GM21515 (cell line): Measurements from ENCODE around the gene HIPK2.

Source experiments
- ATAC-seq: cut with Tn5 transposase; IDR thresholded peaks from one replicate; pipeline ENCODE4 v1.9.1; 2021; ENCODE audit not compliant: unreplicated experiment

The HIPK2 gene

DNA sequence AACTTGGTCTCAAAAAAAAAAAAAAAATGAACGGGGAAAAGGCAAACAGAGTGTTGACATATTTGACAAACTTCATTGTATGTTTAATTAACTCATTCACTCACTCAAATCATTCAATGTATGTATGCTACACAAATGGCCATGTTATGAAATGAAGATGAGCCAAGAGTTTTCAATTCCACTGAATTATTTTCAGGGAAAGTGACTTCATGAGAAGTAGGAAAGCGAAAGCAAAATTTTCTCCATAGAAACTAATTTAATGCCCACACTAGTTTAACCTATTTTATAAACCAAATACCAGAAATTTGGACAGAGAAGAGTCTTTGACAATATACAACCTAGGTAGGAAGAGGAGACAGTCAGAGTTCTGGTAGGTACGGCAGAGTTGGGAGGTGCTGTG, 119.5 kb downstream of the HIPK2 start:
- ATAC-seq: no peak

DNA sequence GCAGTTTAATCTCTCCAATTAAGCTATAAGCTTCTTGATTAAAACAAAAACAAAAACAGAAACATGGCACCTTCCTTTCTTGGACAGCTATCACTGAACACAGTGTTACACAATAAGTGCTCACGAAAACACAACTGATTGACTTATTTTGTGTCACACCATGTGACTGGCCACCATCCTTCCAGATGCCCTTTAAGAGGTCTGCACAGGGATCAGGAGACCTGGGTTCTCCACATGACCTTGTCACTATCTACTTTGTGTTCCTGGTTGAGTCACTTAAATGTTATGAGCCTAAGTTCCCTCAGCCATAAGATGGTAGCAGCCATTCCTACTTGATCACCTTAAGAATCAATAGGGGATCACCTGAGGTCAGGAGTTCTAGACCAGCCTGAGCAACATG, 120.1 kb downstream of the HIPK2 start:
- ATAC-seq: no peak

DNA sequence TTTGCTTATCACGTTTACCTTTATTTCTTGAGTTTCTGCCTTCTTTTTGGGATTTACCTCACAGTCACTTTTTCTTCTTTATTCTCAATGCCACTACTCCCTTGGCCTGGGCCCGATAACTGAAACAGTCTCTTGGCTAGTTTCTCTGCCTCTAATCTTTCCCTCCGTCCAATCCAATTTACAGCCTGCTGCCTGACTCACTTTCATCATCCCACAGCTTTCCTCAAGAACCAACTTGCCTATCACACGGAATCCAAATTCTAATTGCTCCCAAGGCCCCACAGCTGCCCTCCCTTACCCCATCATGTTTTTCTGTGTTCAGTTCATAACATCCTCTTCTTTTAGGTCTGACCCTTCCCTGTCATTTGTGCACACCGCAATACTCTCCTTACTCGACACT, 121.4 kb downstream of the HIPK2 start:
- no peak for ATAC-seq

DNA sequence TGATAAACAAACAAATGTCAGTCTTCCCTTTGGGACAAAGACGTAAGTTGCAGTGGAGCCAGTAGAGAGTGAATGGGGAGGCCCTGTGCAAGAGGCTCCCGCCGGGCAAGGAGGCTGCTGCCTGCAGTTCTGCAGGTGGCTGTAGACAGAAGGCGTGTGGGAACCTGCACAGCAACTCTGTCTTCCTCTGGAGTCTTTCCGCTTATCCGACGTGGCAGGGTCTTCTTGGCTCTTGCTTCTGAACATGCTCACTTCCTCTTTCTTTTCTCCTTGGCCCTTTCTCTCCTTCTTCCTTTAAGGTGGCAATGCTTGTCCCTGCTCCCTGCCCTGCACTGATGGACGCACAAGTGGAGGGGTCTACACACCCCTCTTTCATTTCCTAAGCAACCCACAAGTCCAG, 122.5 kb downstream of the HIPK2 start:
- ATAC-seq: no peak

DNA sequence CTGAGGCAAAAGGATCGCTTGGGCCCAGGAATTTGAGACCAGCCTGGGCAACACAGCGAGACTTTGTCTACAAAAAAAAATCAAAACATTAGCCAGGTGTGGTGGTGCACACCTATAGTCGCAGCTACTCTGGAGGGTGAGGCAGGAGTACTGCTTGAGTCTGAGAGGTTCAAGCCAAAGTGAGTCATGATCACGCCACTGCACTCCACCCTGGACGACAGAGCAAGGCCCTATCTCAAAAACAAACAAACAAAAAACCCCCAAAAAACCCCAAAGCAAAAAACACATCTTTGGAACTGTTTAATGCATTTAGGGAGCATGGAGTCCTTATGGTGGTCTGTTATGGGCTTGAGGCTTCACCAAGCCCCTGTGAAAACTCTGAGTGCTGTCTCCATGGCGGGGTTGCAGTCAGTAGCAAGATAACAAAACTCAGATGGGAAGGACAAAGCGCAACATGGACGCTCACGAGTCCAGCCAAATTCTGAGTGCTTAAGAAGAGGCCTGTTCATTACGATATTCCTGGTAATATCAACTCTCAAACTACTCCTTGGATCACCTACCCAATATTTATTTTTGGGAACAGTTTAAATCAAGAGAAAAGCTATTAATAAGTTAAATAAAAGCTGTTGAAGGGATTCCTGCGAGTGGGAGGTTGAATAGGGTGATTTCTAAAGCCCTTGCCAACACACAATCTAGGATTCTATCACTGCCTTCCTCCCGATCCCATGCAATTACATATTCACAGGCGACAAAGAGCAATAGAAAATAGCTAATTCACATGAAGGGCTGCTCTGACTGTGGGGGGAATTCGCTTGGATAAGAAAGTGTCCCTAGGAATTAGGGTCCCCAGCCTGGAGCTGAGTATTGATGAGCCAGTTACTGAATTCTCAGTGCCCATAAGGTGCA, 123.3 kb downstream of the HIPK2 start:
- ATAC-seq: no peak

DNA sequence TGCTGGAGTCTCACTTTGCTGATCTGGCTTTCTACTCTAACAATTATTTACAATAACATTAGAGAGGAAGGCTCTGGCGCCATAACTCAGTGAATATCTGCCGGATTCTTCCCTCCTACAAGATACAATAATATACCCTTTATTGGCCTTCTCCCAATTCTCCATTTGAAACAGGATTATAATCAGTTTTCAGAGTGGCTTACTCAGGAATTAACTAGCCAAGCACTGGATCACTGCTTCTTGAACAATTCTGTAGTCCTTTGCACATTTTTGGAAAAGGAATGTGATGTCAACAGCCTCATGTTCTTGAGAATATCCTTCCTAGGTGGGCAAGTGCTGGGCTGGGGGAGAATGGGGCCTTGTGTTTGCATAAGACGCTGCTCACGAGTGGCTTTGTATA, 125.9 kb downstream of the HIPK2 start:
- no peak for ATAC-seq

DNA sequence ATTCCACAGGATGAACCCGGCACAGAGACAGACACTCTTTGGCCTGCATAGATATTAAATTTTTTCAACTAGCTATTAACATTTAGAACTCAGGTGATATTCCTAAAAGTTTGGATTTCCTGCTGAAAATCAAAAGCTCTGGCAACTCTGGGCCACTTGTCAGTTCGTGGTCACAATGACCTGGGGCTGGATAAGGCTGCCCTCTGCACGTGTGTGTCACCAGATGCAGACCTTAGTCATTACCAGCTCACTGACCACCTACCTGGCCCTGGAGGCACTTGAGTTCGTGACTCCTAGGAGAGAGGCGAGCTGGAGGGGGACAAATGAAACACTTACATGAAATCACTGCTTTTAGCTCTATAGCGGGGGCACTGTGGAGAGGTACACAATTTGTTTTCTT, 126.5 kb downstream of the HIPK2 start:
- no peak for ATAC-seq

GRCh38 chr7:139650429-139651100, 127.2 kb downstream of the HIPK2 start:
- ATAC-seq: no peak

GRCh38 chr7:139648941-139649425, 128.8 kb downstream of the HIPK2 start:
- ATAC-seq: peak; percentile 89

- ATAC-seq: no peak
Observed at GRCh38 chr7:139648391-139648861, 129.4 kb downstream of the HIPK2 start.

- ATAC-seq: no peak
Observed at GRCh38 chr7:139647814-139648390, 129.9 kb downstream of the HIPK2 start.

GRCh38 chr7:139647085-139647484, 130.7 kb downstream of the HIPK2 start:
- no peak for ATAC-seq

DNA sequence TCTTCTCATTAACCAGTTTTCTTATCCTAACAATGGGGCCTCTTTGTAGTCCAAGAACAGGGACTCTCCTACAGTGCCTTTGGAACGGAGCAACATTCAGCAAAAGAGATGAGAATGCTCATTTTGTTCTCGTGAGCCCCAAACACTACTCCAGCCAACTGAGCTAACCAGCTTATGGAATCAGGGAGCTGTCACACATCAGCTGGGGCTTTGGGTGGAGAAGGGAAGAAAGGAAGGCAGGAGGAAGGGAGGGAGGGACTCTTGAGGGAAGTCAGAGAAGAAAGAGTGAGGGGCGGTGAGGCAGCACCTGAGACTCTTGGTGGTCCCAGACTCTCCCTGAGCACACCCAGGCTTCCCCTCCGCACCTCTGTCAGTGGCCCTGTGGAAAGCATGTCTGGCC, 131.2 kb downstream of the HIPK2 start:
- ATAC-seq: no peak

DNA sequence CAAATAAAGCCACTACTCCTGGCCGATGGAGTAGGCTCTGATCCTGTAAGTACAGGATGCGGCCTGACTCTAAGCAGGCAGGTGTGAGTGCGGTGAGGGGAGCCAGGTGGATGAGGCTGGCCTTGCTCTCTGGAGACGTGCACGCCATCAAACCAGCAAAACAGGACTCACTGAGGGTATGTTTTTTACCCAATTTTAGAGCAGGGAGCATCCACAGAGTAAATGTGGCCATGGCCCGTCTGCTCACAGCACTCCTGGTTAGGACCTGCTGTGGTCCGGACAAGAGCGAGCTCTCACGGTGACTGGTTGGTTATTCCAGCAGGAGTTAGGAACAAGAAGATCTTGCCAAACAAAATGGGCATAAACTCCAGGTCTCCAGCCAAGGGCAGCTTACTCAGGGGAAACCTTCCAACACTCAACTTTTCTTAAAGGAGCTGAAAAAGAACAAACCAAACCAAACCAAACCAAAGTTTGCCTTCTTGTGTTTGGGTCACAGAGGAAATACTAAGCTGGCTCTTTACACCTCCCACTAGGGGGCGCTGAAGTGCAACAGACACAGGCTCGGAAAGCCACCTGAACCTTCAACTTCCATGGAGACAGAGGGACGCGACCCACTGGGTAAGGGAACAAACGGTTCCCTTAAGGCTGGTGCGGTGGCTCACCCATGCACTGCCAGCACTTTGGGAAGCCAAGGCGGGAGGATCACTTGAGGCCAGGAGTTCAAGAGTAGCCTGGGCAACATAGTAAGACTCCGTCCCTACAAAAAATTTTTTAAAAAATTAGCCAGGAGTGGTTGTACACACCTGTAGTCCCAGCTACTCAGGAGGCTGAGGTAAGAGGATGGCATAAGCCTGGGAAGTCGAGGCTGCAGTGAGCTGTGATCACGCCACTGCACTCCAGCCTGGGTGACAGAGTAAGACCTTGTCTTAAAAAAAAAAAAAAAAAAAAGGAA, 131.9 kb downstream of the HIPK2 start:
- ATAC-seq: no peak

GRCh38 chr7:139643951-139644585, 133.7 kb downstream of the HIPK2 start:
- no peak for ATAC-seq

DNA sequence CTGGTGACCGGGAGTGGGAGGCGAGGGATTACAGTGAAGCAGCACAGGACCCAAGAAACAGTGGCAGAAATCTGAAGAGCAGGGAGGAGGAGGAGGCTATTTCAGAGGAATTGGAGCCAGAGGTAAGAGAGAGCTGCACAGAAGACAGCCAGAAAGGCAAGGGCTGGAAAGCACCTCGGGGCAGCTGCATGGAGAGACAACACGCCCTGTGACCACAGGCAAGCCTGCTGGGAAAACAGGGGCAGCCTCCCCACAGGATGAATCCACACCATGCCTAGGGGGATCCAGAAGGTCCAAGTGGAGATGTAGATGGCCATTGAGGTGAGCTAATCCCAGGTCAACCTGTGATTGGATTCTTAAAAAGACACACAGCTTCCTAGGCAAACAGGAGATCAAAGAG, 135.5 kb downstream of the HIPK2 start:
- ATAC-seq: no peak

GRCh38 chr7:139641337-139641992, 136.3 kb downstream of the HIPK2 start:
- no peak for ATAC-seq

GRCh38 chr7:139640681-139641080, 137.1 kb downstream of the HIPK2 start:
- no peak for ATAC-seq

DNA sequence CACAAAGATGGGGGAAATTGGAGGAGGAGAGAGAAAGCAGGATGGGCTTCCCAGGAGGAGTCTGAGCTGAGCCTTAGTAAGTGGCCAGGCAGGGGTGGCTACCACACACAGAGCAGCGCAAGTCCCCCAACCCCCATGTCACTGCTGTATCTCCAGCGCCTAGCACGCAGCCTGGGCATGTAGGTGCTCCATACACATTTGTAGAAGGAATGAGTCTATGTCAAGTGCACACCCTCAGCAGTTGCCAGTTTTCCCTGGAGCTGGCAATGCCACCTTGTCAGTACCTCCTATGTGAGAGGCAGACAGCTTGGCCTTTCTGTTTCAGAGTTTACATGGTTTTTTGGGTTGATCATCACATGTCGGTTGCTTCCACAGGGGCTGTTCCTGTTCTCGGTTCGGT, 138.2 kb downstream of the HIPK2 start:
- ATAC-seq: no peak
